Keratinocyte (primary cell): Measurements from ENCODE around the gene SYT6. TPM values are rescaled to one million over a fixed set of nuclear protein-coding genes. Genes with fewer than 3 reads are reported as not detected.

ENCODE experiments used
- DNase-seq: peaks from one replicate; pipeline ENCODE4 v3.0.0-alpha.2; 2011; ENCODE audit warnings: low read depth, missing footprints, low spot score
- FAIRE-seq: peaks from 2 replicates; lab custom pipeline; 2011; peaks lifted over from hg19 to GRCh38; lab: Jason Lieb, UNC
- H2AFZ ChIP-seq: 2 replicates; pipeline ENCODE4 v1.6.0; 2012; ENCODE audit warnings: low read length, control low read depth, inconsistent platforms; ENCODE audit not compliant: control insufficient read depth
- H3K27ac ChIP-seq: 2 replicates; pipeline ENCODE4 v1.5.1; 2011; ENCODE audit warnings: low read length; ENCODE audit not compliant: control insufficient read depth, insufficient read depth
- H3K27me3 ChIP-seq: 3 replicates; pipeline ENCODE4 v1.6.0; 2011; ENCODE audit warnings: low read length; ENCODE audit not compliant: control insufficient read depth, insufficient read depth; ENCODE audit errors: extremely low read depth
- H3K36me3 ChIP-seq, 2 experiments: 2 replicates in 1 of 2; 3 replicates in 1 of 2; pipeline ENCODE4 v1.5.1; 2011; ENCODE audit warnings: low read length in 2 of 2, mild to moderate bottlenecking in 1 of 2; ENCODE audit not compliant: control insufficient read depth in 2 of 2, insufficient read depth in 2 of 2; ENCODE audit errors: extremely low read depth in 1 of 2
- H3K4me1 ChIP-seq: 3 replicates; pipeline ENCODE4 v1.5.1; 2011; ENCODE audit warnings: low read length; ENCODE audit not compliant: control insufficient read depth, insufficient read depth; ENCODE audit errors: extremely low read depth
- H3K4me2 ChIP-seq: 3 replicates; pipeline ENCODE4 v1.6.0; 2011; ENCODE audit warnings: low read depth, low read length; ENCODE audit not compliant: control insufficient read depth, insufficient read depth; ENCODE audit errors: extremely low read depth
- H3K4me3 ChIP-seq, 3 experiments: fragments of 200-600 bp in 1 of 3; sonication (generic) in 1 of 3; 2 replicates in 2 of 3; 3 replicates in 1 of 3; pipeline ENCODE4 v1.5.1; 2011 to 2016; ENCODE audit warnings: low read length in 3 of 3, mild to moderate bottlenecking in 3 of 3, control low read depth in 2 of 3, inconsistent platforms in 1 of 3, low read depth in 1 of 3, mixed read lengths in 1 of 3, mixed run types in 1 of 3, moderate library complexity in 1 of 3; ENCODE audit not compliant: control insufficient read depth in 2 of 3, insufficient read depth in 2 of 3; ENCODE audit errors: extremely low read depth in 1 of 3
- H3K79me2 ChIP-seq: 2 replicates; pipeline ENCODE4 v1.6.0; 2012; ENCODE audit warnings: low read length; ENCODE audit not compliant: control insufficient read depth, insufficient read depth
- H3K9ac ChIP-seq: 3 replicates; pipeline ENCODE4 v1.6.0; 2011; ENCODE audit warnings: low read length; ENCODE audit not compliant: control insufficient read depth, insufficient read depth; ENCODE audit errors: extremely low read depth
- H3K9me1 ChIP-seq: 3 replicates; pipeline ENCODE4 v1.6.0; 2011; ENCODE audit warnings: low read length; ENCODE audit not compliant: control insufficient read depth, insufficient read depth; ENCODE audit errors: extremely low read depth
- H3K9me3 ChIP-seq: 2 replicates; pipeline ENCODE4 v1.5.1; 2012; ENCODE audit warnings: low read depth, low read length; ENCODE audit not compliant: control insufficient read depth
- H4K20me1 ChIP-seq: 3 replicates; pipeline ENCODE4 v1.6.0; 2011; ENCODE audit warnings: low read length; ENCODE audit not compliant: control insufficient read depth, insufficient read depth; ENCODE audit errors: extremely low read depth
- EZH2 ChIP-seq: IDR thresholded peaks from one replicate; pipeline ENCODE4 v1.6.1; 2012; ENCODE audit warnings: inconsistent platforms, mild to moderate bottlenecking, low read length, moderate library complexity
- dilution Hi-C: fragments of 300-500 bp; cut with MboI; formaldehyde crosslinking; loops from one replicate; pipeline ENCODE4 v1.7.0; 2020; ENCODE audit warnings: low sequenced_read_pairs; ENCODE audit not compliant: extremely low pct_ligation_motif_present
- polyA plus RNA-seq, 5 experiments: library from polyadenylated mRNA; depleted of rRNA in 3 of 5; stranded (reverse) in 3 of 5; stranded (forward) in 1 of 5; unstranded in 1 of 5; fragments of >200 nt; gene quantifications; 1 replicate in 1 of 5; 2 replicates in 3 of 5; 3 replicates in 1 of 5; pipeline versions ENCODE4 v1.2.1 to v1.2.3, GENCODE V29; 2011 to 2012; ENCODE audit warnings: missing spikeins in 2 of 5, low read depth in 1 of 5, low replicate concordance in 1 of 5
- TF ChIP-seq, protein P1 (sequence below), 3 experiments: IDR thresholded peaks in 1 of 3; conservative IDR thresholded peaks in 1 of 3; optimal IDR thresholded peaks in 1 of 3; 2 replicates in 2 of 3; 3 replicates in 1 of 3; pipeline versions ENCODE3 to v1.5.1; 2011; ENCODE audit warnings: low read length in 3 of 3, mild to moderate bottlenecking in 3 of 3, moderate library complexity in 2 of 3, control low read depth in 1 of 3, inconsistent platforms in 1 of 3; ENCODE audit not compliant: insufficient read depth in 2 of 3; ENCODE audit errors: extremely low read depth in 1 of 3

The SYT6 gene
- polyA plus RNA-seq, 1 donor (not counting 4 experiments of a cell fraction or from before 2014, with no cell fraction given), result not detected

DNA sequence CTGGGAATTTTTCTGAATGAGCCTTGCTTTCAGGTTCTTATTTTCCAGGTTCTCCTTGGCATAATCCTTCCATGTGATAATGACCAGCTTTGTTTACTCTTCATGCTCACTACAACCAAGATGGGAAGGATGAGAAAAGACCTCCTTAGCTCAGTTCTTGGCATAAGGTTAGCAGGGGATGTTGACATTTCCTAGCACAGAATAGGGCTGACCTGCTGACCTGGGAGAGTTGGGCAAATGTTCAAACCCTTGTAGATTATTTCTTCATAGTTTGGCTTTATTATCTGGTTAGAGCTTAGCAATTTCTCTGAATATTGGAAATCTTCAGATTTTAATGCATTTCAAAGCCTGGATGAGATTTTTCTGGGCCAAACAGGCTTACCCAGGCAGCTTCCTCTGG lies 23.6 kb upstream of the SYT6 start:
- no peak for FAIRE-seq

DNA sequence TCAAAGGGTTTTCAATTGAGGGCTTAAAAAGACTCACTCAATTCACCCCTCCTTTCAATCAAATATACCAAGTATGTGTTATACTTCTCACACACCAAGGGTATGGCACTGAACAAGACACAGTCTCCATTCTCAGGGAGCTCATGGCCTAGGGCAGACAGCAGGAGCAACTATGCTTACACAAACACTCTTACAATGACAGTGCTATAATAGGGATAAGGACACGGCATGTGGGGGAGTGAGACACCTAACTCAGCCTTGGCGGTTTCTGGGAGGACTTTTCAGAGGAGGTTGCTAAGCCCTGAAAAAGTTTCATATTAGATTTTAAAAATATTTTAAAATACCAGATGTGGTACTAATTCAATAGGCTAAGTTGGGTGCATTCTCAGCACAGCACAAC lies 22.7 kb upstream of the SYT6 start:
- H3K9me3 ChIP-seq, result no peaks in the 10 kb centered on the region
- H3K27me3 ChIP-seq, result peaks cover 8% of the 10 kb centered on the region
- no peaks in the 10 kb centered on the region for H4K20me1 ChIP-seq
- H3K9me1 ChIP-seq, result no peaks in the 10 kb centered on the region
- no peaks in the 10 kb centered on the region for H3K36me3 ChIP-seq
- DNase-seq (no peak), FAIRE-seq (no peak)
- H3K79me2 ChIP-seq, result no peaks in the 10 kb centered on the region
- H3K4me3 ChIP-seq, result no peak overlapping the region
- H3K4me2 ChIP-seq, result no peak overlapping the region
- H3K27ac ChIP-seq, result no peak overlapping the region
- H2AFZ ChIP-seq, result no peak overlapping the region
- dilution Hi-C loops, result no loop called here
- no peak overlapping the region for H3K9ac ChIP-seq
- H3K4me1 ChIP-seq, result no peaks in the 10 kb centered on the region
- TF ChIP-seq, protein P1, sequence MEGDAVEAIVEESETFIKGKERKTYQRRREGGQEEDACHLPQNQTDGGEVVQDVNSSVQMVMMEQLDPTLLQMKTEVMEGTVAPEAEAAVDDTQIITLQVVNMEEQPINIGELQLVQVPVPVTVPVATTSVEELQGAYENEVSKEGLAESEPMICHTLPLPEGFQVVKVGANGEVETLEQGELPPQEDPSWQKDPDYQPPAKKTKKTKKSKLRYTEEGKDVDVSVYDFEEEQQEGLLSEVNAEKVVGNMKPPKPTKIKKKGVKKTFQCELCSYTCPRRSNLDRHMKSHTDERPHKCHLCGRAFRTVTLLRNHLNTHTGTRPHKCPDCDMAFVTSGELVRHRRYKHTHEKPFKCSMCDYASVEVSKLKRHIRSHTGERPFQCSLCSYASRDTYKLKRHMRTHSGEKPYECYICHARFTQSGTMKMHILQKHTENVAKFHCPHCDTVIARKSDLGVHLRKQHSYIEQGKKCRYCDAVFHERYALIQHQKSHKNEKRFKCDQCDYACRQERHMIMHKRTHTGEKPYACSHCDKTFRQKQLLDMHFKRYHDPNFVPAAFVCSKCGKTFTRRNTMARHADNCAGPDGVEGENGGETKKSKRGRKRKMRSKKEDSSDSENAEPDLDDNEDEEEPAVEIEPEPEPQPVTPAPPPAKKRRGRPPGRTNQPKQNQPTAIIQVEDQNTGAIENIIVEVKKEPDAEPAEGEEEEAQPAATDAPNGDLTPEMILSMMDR (optimal IDR thresholded peaks at IDR 0.05 in 1 of 3, IDR thresholded peaks at IDR 0.05 in 1 of 3, conservative IDR thresholded peaks at IDR 0.05 in 1 of 3; ENCODE audit: extremely low read depth in 1 of 3, insufficient read depth in 2 of 3, low read length in 3 of 3), result no peak
- no peak for TF ChIP-seq EZH2

More for the DNA sequence above, 23.6 kb upstream of the SYT6 start:
- Histone ChIP-seq H3K4me2 (no peak overlapping the region), H3K27me3 (peaks cover 8% of the 10 kb centered on the region), H3K9ac (no peak overlapping the region), H3K27ac (no peak overlapping the region), H3K9me1 (no peaks in the 10 kb centered on the region), H3K4me1 (no peaks in the 10 kb centered on the region), H3K36me3 (no peaks in the 10 kb centered on the region), H3K9me3 (no peaks in the 10 kb centered on the region), H2AFZ (no peak overlapping the region), H4K20me1 (no peaks in the 10 kb centered on the region), H3K4me3 (no peak overlapping the region), H3K79me2 (no peaks in the 10 kb centered on the region)
- TF ChIP-seq, protein P1 (optimal IDR thresholded peaks at IDR 0.05 in 1 of 3, IDR thresholded peaks at IDR 0.05 in 1 of 3, conservative IDR thresholded peaks at IDR 0.05 in 1 of 3; ENCODE audit: extremely low read depth in 1 of 3, insufficient read depth in 2 of 3, low read length in 3 of 3), result no peak
- TF ChIP-seq EZH2, result no peak
- no peak for DNase-seq
- dilution Hi-C loops, result no loop called here
